ENCODE results near the gene IL4.

The IL4 gene

GRCh38 chr5:132695956-132696355, 22.2 kb downstream of the IL4 start:
- no peak for DNase-seq (ENCODE audit: low read depth in 3 of 3)

DNA sequence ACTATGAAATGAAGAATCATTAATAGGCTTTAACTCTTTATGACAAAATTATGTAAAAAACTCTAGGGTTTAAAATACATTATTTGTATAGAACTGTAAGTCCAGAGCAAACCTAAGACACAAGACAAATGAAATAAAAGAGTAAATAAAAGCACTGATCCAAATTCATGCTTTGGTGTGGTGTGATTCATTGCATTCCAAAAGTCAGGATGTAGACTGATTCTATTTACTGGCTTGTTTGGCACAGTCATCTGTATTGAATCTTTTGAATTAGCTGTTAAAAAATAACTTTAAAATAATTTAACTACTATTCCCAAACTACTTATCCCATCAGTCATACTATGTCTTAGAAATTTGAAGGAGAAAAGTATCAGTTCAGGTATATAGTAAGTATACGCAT, 31.1 kb downstream of the IL4 start:
- no peak for DNase-seq (ENCODE audit: low read depth in 3 of 3)

- DNase-seq (ENCODE audit: low read depth in 3 of 3) = no peak
These were observed 34.9 kb downstream of the IL4 start for GRCh38 chr5:132708645-132709044.

GRCh38 chr5:132714456-132715307, 40.9 kb downstream of the IL4 start:
- no peak for DNase-seq (ENCODE audit: low read depth in 3 of 3)

DNA sequence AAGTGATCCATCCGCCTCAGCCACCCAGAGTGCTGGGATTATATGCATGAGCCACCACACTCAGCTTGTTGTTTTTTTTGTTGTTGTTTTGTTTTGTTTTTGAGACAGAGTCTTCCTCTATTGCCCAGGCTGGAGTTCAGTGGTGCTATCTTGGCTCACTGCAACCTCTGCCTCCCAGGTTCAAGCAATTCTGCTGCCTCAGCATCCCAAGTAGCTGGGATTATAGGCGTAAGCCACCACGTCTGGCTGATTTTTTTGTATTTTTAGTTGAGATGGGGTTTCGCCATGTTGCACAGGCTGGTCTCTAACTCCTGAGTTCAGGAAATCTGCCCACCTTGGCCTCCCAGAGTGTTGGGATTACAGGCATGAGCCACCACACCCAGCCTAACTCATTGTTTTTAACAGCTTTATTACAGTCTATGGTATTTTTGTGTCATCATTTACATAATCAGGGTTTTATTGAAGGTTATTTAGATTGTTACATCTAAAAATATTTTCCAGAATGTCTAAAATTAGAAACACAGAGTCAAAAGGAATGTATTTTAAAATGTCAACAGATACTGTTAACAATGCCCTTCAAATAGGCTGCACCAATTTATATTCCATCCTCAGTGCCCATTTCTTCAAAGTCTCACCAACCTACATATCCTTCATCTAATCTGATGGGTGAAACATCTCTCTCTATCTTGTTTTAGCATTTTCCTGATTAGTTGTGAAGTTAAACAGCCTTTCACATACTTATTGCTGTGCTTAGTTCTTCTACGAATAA, 44.9 kb downstream of the IL4 start:
- no peak for DNase-seq (ENCODE audit: low read depth in 3 of 3)

DNA sequence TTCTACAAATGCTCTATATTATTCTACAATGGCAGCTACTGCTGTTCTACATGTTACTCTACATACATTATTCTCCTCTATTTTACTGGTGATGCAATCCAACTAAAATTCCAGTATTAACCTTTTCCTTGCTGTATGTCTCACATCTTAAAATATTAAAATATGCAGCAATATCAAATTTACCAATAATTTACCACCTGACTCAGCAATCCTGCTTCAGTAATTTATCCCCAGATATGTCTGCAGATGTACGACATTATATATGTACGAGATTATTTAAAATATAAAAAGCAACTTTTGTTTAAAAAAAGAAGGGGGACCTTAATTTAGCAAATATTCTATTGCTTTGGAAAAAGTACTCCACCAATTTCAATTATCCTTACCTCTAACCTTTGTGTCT, 52.0 kb downstream of the IL4 start:
- DNase-seq (ENCODE audit: low read depth in 3 of 3) = no peak

DNA sequence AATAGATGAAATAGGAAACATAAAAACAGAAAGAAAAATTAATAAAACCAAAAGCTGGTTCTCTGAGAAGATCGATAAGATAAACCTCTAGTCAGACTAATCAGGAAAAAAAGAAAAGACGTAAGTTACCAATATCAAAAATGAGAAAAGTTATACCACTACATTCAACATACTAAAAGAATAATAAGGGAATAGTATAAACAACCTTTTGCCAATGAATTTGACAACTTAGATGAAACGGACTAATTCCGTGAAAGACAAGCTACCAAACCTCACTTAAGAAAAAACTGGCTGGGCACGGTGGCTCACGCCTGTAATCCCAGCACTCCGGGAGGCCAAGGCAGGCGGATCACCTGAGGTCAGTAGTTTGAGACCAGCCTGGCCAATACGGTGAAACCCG, 56.1 kb downstream of the IL4 start:
- DNase-seq (ENCODE audit: low read depth in 3 of 3) = no peak
